ENCODE measurements around the gene ZNF343.

DNA sequence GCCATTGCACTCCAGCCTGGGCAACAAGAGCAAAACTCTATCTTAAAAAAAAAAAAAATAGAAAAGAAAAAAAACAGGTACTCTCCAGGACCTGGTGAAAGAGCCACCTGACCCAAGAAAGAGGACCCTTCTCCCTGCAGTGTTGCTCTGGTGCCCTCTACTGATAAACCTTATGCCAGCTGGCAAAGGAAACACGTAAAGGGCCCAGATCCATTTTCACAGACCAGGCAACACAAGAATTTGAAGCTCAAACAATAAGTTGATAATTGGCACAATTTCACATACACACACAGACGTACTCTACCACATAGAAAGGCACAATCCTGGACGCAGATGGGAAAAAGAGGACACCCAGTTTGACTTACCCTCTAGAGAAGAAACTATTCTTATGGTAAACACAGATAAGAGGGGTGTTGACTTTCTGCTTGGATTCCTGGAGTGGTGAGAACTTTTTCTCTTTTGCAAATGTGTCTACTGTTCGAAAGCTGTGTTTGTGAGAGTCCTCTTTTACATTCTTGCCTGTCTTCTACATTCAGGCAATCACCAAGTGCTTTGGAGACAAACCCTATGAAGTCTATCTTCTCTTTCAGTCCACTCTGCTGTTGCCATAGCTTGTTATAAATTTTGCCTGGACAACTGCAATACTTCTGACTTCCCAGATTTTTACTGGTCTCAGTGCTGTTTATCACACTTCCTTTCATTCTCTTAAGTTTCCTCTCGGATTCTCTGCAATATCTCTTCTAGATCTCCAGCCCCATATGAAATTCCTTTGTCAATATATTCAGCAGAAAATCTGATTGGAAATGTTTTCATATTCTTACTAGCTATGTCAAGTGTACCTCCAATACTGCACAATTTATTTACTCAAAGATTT, 31.7 kb downstream of the ZNF343 start:
- TF ChIP-seq, protein P1, sequence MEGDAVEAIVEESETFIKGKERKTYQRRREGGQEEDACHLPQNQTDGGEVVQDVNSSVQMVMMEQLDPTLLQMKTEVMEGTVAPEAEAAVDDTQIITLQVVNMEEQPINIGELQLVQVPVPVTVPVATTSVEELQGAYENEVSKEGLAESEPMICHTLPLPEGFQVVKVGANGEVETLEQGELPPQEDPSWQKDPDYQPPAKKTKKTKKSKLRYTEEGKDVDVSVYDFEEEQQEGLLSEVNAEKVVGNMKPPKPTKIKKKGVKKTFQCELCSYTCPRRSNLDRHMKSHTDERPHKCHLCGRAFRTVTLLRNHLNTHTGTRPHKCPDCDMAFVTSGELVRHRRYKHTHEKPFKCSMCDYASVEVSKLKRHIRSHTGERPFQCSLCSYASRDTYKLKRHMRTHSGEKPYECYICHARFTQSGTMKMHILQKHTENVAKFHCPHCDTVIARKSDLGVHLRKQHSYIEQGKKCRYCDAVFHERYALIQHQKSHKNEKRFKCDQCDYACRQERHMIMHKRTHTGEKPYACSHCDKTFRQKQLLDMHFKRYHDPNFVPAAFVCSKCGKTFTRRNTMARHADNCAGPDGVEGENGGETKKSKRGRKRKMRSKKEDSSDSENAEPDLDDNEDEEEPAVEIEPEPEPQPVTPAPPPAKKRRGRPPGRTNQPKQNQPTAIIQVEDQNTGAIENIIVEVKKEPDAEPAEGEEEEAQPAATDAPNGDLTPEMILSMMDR (IDR thresholded peaks at IDR 0.05) = no peak
- no peak for TF ChIP-seq POLR2A (IDR thresholded peaks at IDR 0.05)

Measured in vagina (tissue), 2 donors.